HG03045 (cell line): ENCODE data around the gene ESYT3.
"Not testable (repeated sequence)": the region's sequence is repeated elsewhere in the genome, so short reads cannot be mapped to it uniquely, and the experiment has no call there.

Source experiments
- ATAC-seq: cut with Tn5 transposase; IDR thresholded peaks from one replicate; pipeline ENCODE4 v1.9.1; 2021; ENCODE audit warnings: mild to moderate bottlenecking, moderate library complexity; ENCODE audit not compliant: unreplicated experiment

Gene ESYT3

DNA sequence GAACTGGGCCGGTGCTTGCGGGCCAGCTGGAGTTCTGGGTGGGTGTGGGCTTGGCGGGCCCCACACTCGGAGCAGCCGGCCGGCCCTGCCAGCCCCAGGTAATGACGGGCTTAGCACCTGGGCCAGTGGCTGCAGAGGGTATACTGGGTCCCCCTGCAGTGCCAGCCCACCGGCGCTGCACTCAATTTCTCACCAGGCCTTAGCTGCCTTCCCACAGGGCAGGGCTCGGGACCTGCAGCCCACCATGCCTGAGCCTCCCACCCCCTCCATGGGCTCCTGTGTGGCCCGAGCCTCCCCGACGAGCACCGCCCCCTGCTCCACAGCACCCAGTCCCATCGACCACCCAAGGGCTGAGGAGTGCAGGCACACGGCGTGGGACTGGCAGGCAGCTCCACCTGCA lies 50.3 kb downstream of the ESYT3 start:
- ATAC-seq: not testable (repeated sequence)

DNA sequence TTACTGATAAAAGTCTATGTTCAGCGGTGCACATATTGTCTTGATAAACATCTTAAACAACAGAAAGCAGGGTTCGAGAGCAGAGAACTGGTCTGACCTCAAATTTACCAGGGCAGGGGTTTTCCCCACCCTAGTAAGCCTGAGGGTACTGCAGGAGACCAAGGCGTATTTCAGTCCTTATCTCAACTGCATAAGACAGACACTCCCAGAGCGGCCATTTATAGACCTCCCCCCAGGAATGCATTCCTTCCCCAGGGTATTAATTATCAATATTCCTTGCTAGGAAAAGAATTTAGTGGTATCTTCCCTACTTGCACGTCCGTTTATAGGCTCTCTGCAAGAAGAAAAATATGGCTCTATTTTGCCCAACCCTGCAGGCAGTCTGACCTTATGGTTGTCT lies 52.2 kb downstream of the ESYT3 start:
- ATAC-seq: not testable (repeated sequence)

- ATAC-seq: no peak
Measured at GRCh38 chr3:138491971-138492370, 57.6 kb downstream of the ESYT3 start.

GRCh38 chr3:138492980-138493675 lies 58.7 kb downstream of the ESYT3 start:
- ATAC-seq: no peak

DNA sequence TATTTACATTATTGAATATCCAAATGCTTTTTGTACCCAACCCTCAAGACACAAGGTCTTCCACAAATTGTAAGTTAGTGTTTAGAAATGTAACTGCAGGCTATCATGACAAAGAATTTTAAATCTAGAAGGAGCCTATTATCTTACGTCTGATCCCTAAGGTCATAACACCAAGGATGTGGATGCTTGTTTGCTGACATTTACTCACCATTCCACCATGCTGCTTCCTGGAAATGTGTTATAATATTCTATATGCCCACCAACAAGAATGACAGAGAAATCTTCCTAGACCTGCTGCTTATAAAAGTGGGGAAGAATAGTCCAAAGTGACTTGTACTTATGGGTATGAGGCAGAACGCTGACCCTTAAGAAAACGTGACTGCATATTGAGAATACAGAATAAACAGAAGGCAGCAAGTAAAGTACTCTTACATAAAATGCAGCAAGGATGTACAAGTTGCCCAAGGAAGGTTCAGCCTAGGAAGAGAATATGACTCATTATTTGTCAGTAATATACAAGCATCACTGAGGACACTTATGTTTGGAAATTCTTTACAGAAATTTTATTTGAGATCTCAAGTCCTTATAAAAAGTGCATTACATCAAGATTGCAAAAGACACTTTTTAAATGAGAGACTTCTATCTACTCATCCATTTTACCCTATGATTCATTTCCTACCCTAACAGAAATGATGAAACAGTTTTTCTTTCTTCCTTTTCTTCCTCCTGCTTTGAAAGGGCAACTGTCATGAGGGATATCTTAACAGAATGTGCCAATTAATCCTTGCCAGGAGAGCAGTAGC lies 59.6 kb downstream of the ESYT3 start:
- no peak for ATAC-seq

GRCh38 chr3:138494607-138494929 lies 60.2 kb downstream of the ESYT3 start:
- ATAC-seq: no peak

- not testable (repeated sequence) for ATAC-seq
Measured at GRCh38 chr3:138495638-138496037, 61.2 kb downstream of the ESYT3 start.

GRCh38 chr3:138496436-138496835 lies 62.0 kb downstream of the ESYT3 start:
- no peak for ATAC-seq

GRCh38 chr3:138497021-138497420 lies 62.6 kb downstream of the ESYT3 start:
- ATAC-seq: no peak

- ATAC-seq: no peak
Measured at GRCh38 chr3:138497851-138498250, 63.4 kb downstream of the ESYT3 start.

DNA sequence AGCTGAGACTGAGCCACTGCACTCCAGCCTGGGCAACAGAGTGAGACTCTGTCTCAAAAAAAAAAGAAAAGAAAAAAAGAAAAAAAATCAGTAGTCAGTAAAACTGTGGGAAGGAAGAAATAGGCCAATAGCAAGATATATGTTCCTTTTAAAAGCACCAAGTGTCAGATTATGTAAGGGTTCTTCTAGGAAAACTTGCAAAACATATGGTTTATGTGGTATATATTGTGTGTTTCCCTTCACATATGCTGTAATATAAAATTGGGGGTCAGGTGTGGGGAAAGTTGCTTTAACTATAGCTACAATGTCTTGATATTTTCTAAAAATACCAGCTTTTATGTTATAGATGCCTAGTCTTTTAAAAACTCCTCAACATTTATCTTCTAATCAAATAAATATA lies 64.6 kb downstream of the ESYT3 start:
- ATAC-seq: no peak

GRCh38 chr3:138507524-138507923 lies 73.1 kb downstream of the ESYT3 start:
- no peak for ATAC-seq

GRCh38 chr3:138509586-138509985 lies 75.2 kb downstream of the ESYT3 start:
- ATAC-seq: no peak

DNA sequence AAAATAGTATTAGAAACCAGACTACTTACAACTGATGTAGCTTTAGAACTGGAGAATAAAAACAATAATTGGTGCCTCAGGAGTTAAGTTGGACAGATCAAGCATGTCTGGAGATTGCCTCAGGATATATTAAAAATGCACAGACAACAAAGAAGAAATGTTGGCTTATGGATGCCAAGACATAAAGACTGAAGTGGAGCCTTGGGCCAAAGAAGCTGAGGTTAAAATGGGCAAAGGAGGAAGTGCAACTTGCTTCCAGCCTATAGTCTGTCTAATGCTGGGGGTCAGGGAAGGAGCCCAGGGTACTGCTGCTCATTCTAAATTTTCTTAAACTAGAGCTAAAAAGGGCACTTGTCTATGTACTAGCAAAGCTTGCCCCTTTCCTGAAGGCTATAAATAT lies 77.5 kb downstream of the ESYT3 start:
- ATAC-seq: no peak

GRCh38 chr3:138513090-138513843 lies 78.9 kb downstream of the ESYT3 start:
- peak; percentile 80 for ATAC-seq

GRCh38 chr3:138521445-138521844 lies 87.0 kb downstream of the ESYT3 start:
- not testable (repeated sequence) for ATAC-seq
